Measurements from ENCODE around the gene TNNI3. TPM values are rescaled to one million over a fixed set of nuclear protein-coding genes. Genes with fewer than 3 reads are reported as not detected.
A peak's percentile ranks its signal among the peaks of the same experiment; 100 is the strongest.

TNNI3 gene
- total and polyA plus RNA-seq, 9 of the 15 experiments (the other 6 are each of a cell fraction or from before 2014, with no cell fraction given): 4.7 to 158 (median 42.0) TPM

DNA sequence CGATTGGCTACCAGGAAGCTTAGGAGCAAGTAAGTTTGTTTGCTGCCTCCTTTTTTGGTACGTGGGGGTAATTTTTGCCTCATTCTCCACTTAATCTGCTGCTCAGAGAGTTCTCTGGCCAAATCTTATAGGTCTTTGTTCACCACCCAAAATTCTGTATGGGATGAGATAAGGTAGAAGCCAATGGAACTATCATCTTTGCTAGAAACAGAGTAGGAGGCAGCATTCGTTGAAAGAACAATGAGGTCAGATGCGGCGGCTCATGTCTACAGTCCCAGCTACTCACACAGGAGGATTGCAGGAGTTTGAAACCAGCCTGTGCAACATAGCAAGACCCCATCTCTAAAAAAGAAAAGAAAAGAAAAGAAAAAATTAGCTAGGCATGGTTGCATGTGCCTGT is 13.9 kb upstream of the TNNI3 start:
- ChIA-PET POLR2A (interaction anchor here (0.6 to 1.0 kb wide), 4 partner anchors 36 to 1241 kb away, joined by 3 to 5 read pairs (median 3); no protein-coding TSS in a partner anchor), CTCF (ENCODE audit: low intra/inter-chr PET ratio) (no interaction called here)
- Histone ChIP-seq H3K9me1 (ENCODE audit: control insufficient read depth, insufficient read depth, low read length) (no peaks in the 10 kb centered on the region), H2AFZ (ENCODE audit: low read depth, low read length) (peak overlapping the region; percentile 36; the same call in 1 of the 2 replicates), H3K27ac (ENCODE audit: extremely low read depth, low read depth, low read length) (0 out of 3 replicates have a peak overlapping the region, but pooled peaks have one; percentile 28), H3K4me1 (replicated peaks in 1 of 2; ENCODE audit: control insufficient read depth in 2 of 2, insufficient read depth in 2 of 2, low read length in 2 of 2) (peaks cover 23 to 43% of the 10 kb centered on the region in 2 experiments; a peak in 4 of 5 replicates), H3K79me2 (ENCODE audit: control insufficient read depth, insufficient read depth, low read length) (no peaks in the 10 kb centered on the region; the same call in 2 of the 3 replicates), H3K9me3 (replicated peaks; ENCODE audit: control insufficient read depth, insufficient read depth, low read depth, low read length) (no peaks in the 10 kb centered on the region), H4K20me1 (replicated peaks; ENCODE audit: control insufficient read depth, insufficient read depth, low read length) (no peaks in the 10 kb centered on the region), H3K4me3 (no peak overlapping the region), H3K36me3 (ENCODE audit: control insufficient read depth, insufficient read depth, low read length) (no peaks in the 10 kb centered on the region), H3K27me3 (ENCODE audit: control insufficient read depth in 2 of 2, insufficient read depth in 2 of 2, low read length in 2 of 2) (no peaks in the 10 kb centered on the region), H3K4me2 (ENCODE audit: insufficient read depth, low read length) (peak overlapping the region; percentile 10; the same call in 1 of the 2 replicates), H3K9ac (ENCODE audit: insufficient read depth in 1 of 2, low read depth in 2 of 2, low read length in 2 of 2) (peak overlapping the region in 1 of 2 experiments; percentile 16; a peak in 1 of 4 replicates)
- intact Hi-C loops (cut with micrococcal nuclease) (no loop called here), in situ Hi-C loops (cut with MboI) (loop anchor here (25.0 kb wide), 1 partner anchor 966 kb away; the partner anchor contains the start of gene ZNF444)
- FAIRE-seq (peak; percentile 65), DNase-seq (ENCODE audit: extremely low read depth in 1 of 4, low spot score in 3 of 4) (peak in 2 of 4 experiments; percentile 28 to 57), ATAC-seq (no peak)
- WGBS (ENCODE audit: insufficient coverage, low coverage, missing lambda C conversion rate): 13% methylated on average over 5 of the region's 5 CpGs
- BruUV-seq (replicated peaks): no TSS peak
- TF ChIP-seq ARID1B (IDR thresholded peaks at IDR 0.05) (peak; percentile 37; the same call in 1 of the 2 replicates), CAMTA2 (CRISPR knock-in tag; conservative IDR thresholded peaks at IDR 0.05) (no peak), LARP7 (IDR thresholded peaks at IDR 0.05) (no peak), HDGF (IDR thresholded peaks at IDR 0.05) (no peak), GTF2F1 (IDR thresholded peaks at IDR 0.05; ENCODE audit: low read depth, low read length) (no peak), ZNF668 (CRISPR knock-in tag; IDR thresholded peaks at IDR 0.05) (no peak), ZNF764 (CRISPR knock-in tag; IDR thresholded peaks at IDR 0.05; ENCODE audit: low read depth) (no peak), CBFA2T3 (IDR thresholded peaks at IDR 0.05) (peak; percentile 57), POLR3G (IDR thresholded peaks at IDR 0.05; ENCODE audit: extremely low read depth, insufficient read length, insufficient replicate concordance) (no peak), SMARCA4 (IDR thresholded peaks at IDR 0.05) (0 out of 2 replicates have a peak, but pooled peaks have one; percentile 15)
- TF ChIP-seq, protein P1, sequence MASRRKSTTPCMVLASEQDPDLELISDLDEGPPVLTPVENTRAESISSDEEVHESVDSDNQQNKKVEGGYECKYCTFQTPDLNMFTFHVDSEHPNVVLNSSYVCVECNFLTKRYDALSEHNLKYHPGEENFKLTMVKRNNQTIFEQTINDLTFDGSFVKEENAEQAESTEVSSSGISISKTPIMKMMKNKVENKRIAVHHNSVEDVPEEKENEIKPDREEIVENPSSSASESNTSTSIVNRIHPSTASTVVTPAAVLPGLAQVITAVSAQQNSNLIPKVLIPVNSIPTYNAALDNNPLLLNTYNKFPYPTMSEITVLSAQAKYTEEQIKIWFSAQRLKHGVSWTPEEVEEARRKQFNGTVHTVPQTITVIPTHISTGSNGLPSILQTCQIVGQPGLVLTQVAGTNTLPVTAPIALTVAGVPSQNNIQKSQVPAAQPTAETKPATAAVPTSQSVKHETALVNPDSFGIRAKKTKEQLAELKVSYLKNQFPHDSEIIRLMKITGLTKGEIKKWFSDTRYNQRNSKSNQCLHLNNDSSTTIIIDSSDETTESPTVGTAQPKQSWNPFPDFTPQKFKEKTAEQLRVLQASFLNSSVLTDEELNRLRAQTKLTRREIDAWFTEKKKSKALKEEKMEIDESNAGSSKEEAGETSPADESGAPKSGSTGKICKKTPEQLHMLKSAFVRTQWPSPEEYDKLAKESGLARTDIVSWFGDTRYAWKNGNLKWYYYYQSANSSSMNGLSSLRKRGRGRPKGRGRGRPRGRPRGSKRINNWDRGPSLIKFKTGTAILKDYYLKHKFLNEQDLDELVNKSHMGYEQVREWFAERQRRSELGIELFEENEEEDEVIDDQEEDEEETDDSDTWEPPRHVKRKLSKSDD (conservative IDR thresholded peaks at IDR 0.05; ENCODE audit: low read length): no peak
- TF ChIP-seq, protein P2, sequence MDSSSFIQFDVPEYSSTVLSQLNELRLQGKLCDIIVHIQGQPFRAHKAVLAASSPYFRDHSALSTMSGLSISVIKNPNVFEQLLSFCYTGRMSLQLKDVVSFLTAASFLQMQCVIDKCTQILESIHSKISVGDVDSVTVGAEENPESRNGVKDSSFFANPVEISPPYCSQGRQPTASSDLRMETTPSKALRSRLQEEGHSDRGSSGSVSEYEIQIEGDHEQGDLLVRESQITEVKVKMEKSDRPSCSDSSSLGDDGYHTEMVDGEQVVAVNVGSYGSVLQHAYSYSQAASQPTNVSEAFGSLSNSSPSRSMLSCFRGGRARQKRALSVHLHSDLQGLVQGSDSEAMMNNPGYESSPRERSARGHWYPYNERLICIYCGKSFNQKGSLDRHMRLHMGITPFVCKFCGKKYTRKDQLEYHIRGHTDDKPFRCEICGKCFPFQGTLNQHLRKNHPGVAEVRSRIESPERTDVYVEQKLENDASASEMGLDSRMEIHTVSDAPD (CRISPR knock-in tag; IDR thresholded peaks at IDR 0.05): no peak
- TF ChIP-seq, protein P3, sequence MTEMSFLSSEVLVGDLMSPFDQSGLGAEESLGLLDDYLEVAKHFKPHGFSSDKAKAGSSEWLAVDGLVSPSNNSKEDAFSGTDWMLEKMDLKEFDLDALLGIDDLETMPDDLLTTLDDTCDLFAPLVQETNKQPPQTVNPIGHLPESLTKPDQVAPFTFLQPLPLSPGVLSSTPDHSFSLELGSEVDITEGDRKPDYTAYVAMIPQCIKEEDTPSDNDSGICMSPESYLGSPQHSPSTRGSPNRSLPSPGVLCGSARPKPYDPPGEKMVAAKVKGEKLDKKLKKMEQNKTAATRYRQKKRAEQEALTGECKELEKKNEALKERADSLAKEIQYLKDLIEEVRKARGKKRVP (CRISPR knock-in tag; IDR thresholded peaks at IDR 0.05): no peak
- TF ChIP-seq, protein P4, sequence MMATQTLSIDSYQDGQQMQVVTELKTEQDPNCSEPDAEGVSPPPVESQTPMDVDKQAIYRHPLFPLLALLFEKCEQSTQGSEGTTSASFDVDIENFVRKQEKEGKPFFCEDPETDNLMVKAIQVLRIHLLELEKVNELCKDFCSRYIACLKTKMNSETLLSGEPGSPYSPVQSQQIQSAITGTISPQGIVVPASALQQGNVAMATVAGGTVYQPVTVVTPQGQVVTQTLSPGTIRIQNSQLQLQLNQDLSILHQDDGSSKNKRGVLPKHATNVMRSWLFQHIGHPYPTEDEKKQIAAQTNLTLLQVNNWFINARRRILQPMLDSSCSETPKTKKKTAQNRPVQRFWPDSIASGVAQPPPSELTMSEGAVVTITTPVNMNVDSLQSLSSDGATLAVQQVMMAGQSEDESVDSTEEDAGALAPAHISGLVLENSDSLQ (IDR thresholded peaks at IDR 0.05): no peak
